ENCODE results near the gene PROSER3. TPM values are rescaled to one million over a fixed set of nuclear protein-coding genes. Genes with fewer than 3 reads are reported as not detected.
A peak's percentile ranks its signal among the peaks of the same experiment; 100 is the strongest.

Gene PROSER3
- total and polyA plus RNA-seq, 2 of the 13 experiments (the other 11 are each of a cell fraction or from before 2014, with no cell fraction given) = 5.1 to 5.7 TPM

DNA sequence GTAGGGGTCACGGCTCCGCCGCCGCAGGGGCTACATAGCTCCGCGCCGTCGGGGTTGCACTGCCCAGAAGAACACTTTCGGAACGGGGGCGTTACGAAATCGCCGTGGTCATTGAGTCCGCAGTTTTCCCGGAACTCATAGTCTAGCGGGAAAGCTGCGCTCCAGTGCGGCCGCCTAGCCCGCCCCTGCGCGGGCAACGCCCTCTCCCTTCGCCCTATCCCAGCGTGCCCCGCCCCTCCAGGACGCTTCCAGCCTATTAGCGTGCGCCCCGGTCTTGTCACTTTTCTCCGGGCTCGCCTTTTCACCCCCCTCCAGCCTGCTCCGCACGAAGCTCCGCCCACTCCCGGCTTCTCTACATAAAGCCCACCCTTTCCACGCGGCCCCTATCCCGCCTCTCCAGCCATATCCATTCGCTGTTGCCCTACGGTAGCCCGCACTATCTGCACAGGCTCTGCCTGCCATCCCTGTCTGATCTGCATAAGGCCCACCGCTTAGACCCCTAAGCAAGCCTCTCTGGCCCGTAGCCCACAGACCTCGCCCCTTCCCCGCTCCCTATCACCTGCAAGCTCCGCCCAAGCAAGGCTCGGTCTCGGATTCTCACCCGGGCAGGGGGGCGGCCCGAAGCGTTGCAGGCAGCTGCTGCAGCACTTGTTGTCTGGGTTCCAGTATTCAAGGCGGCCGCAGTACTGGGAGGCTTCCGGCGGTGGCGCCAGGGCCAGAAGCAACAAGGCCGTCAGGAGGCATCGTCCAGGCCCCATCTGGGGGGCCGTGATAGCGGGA lies 17.4 kb upstream of the PROSER3 start (continued):
- TF ChIP-seq FOXO1 (CRISPR knock-in tag; IDR thresholded peaks at IDR 0.05) (peak; percentile 70; the same call in 1 of the 2 replicates), ZNF30 (CRISPR knock-in tag; IDR thresholded peaks at IDR 0.05) (no peak), ZNF629 (CRISPR knock-in tag; conservative IDR thresholded peaks at IDR 0.05) (no peak), ZNF674 (CRISPR knock-in tag; IDR thresholded peaks at IDR 0.05; ENCODE audit: low read depth) (no peak), SMARCC2 (IDR thresholded peaks at IDR 0.05) (no peak), ATF7 (IDR thresholded peaks at IDR 0.05) (no peak), ATF7 (CRISPR knock-in tag; IDR thresholded peaks at IDR 0.05) (peak; percentile 31; the same call in 1 of the 2 replicates), ZNF256 (CRISPR knock-in tag; conservative IDR thresholded peaks at IDR 0.05) (no peak), HOXA5 (CRISPR knock-in tag; IDR thresholded peaks at IDR 0.05) (no peak), ZNF564 (CRISPR knock-in tag; IDR thresholded peaks at IDR 0.05) (no peak), ZNF441 (CRISPR knock-in tag; IDR thresholded peaks at IDR 0.05; ENCODE audit: borderline replicate concordance) (no peak), MXD3 (CRISPR knock-in tag; IDR thresholded peaks at IDR 0.05) (peak; percentile 60), ZNF770 (CRISPR knock-in tag; IDR thresholded peaks at IDR 0.05) (no peak; the same call in 1 of the 2 replicates), SRSF4 (IDR thresholded peaks at IDR 0.05; ENCODE audit: low read depth, low read length, poor library complexity, severe bottlenecking) (no peak), JUND (CRISPR knock-in tag; IDR thresholded peaks at IDR 0.05) (no peak; the same call in 1 of the 2 replicates), DNMT1 (CRISPR knock-in tag; IDR thresholded peaks at IDR 0.05) (no peak), ZNF616 (CRISPR knock-in tag; IDR thresholded peaks at IDR 0.05; ENCODE audit: low read depth) (no peak), STAG1 (CRISPR knock-in tag; IDR thresholded peaks at IDR 0.05) (peak; percentile 32), HNF1B (CRISPR knock-in tag; IDR thresholded peaks at IDR 0.05) (peak; percentile 81), U2AF1 (optimal IDR thresholded peaks at IDR 0.05; ENCODE audit: low read depth, low read length) (peak; percentile 41), ZNF713 (CRISPR knock-in tag; IDR thresholded peaks at IDR 0.05) (0 out of 2 replicates have a peak, but pooled peaks have one; percentile 58), AGO1 (IDR thresholded peaks at IDR 0.05; ENCODE audit: low read depth, low read length, poor library complexity, severe bottlenecking) (peak; percentile 25), SIN3A (IDR thresholded peaks at IDR 0.05; ENCODE audit: borderline replicate concordance, low read depth, low read length) (peak; percentile 88; the same call in 1 of the 2 replicates), CSRNP1 (CRISPR knock-in tag; IDR thresholded peaks at IDR 0.05) (peak; percentile 42; the same call in 1 of the 2 replicates)

Data from HepG2 (cell line).